GM23338 (cell line): ENCODE results near the gene PHTF1. TPM values are rescaled to one million over a fixed set of nuclear protein-coding genes. Genes with fewer than 3 reads are reported as not detected.

Source experiments
- ATAC-seq: fragments of 200-7000 bp; cut with Tn5 transposase; 3 replicates; pipeline ENCODE4 v1.9.1; 2020
- DNase-seq: peaks from one replicate; pipeline ENCODE4 v3.0.0-alpha.2; 2015; ENCODE audit warnings: low spot score
- H2AFZ ChIP-seq: fragments of 200-600 bp; sonication (generic); 2 replicates; pipeline ENCODE4 v1.8.0; 2016; ENCODE audit warnings: antibody characterized with exemption, mild to moderate bottlenecking, moderate library complexity
- H3F3A ChIP-seq: fragments of 200-600 bp; sonication (generic); replicated peaks from 2 replicates; pipeline ENCODE4 v1.8.0; 2017; ENCODE audit warnings: antibody characterized with exemption, mixed run types, low read depth
- H3K27ac ChIP-seq: fragments of 200-600 bp; sonication (generic); 2 replicates; pipeline ENCODE4 v1.6.1; 2016; ENCODE audit warnings: low read depth
- H3K27me3 ChIP-seq: fragments of 200-600 bp; sonication (generic); 2 replicates; pipeline ENCODE4 v1.8.0; 2016; ENCODE audit warnings: mild to moderate bottlenecking, mixed run types, moderate library complexity; ENCODE audit not compliant: insufficient read depth
- H3K36me3 ChIP-seq: fragments of 200-600 bp; sonication (generic); 2 replicates; pipeline ENCODE4 v1.8.0; 2016; ENCODE audit warnings: mild to moderate bottlenecking; ENCODE audit not compliant: insufficient read depth
- H3K4me1 ChIP-seq: fragments of 200-600 bp; sonication (generic); 2 replicates; pipeline ENCODE4 v1.8.0; 2016; ENCODE audit warnings: mild to moderate bottlenecking, moderate library complexity; ENCODE audit not compliant: insufficient read depth
- H3K4me2 ChIP-seq: fragments of 200-600 bp; sonication (generic); 2 replicates; pipeline ENCODE4 v1.7.1; 2017; ENCODE audit warnings: mixed run types
- H3K4me3 ChIP-seq: fragments of 200-600 bp; sonication (generic); 2 replicates; pipeline ENCODE4 v1.6.1; 2016; ENCODE audit warnings: mixed run types
- H3K79me2 ChIP-seq: fragments of 200-600 bp; sonication (generic); replicated peaks from 2 replicates; pipeline ENCODE4 v1.8.0; 2017; ENCODE audit warnings: mild to moderate bottlenecking; ENCODE audit not compliant: insufficient read depth
- H3K9me2 ChIP-seq: fragments of 200-600 bp; sonication (generic); 2 replicates; pipeline ENCODE4 v1.8.0; 2017; ENCODE audit not compliant: insufficient read depth
- H4K20me1 ChIP-seq: fragments of 200-600 bp; sonication (generic); replicated peaks from 2 replicates; pipeline ENCODE4 v1.8.0; 2017; ENCODE audit warnings: mild to moderate bottlenecking; ENCODE audit not compliant: insufficient read depth
- H3K27ac Mint-ChIP-seq: 2 replicates; pipeline ENCODE4 v1.8.0; 2020; ENCODE audit warnings: inconsistent platforms, mild to moderate bottlenecking, moderate library complexity, mixed read lengths
- H3K27me3 Mint-ChIP-seq: 3 replicates; pipeline ENCODE4 v1.8.0; 2022; ENCODE audit warnings: low read depth, mild to moderate bottlenecking, moderate library complexity, mixed read lengths, inconsistent platforms; ENCODE audit not compliant: insufficient read depth, poor library complexity
- H3K36me3 Mint-ChIP-seq: 3 replicates; pipeline ENCODE4 v1.8.0; 2021; ENCODE audit warnings: low read depth, mild to moderate bottlenecking, inconsistent platforms, moderate library complexity, mixed read lengths
- H3K4me1 Mint-ChIP-seq: 3 replicates; pipeline ENCODE4 v1.8.0; 2020; ENCODE audit warnings: mild to moderate bottlenecking, inconsistent platforms, mixed read lengths
- H3K4me3 Mint-ChIP-seq: 3 replicates; pipeline ENCODE4 v1.8.0; 2021; ENCODE audit warnings: moderate library complexity, mild to moderate bottlenecking, inconsistent platforms, mixed read lengths
- H3K9me3 Mint-ChIP-seq: 3 replicates; pipeline ENCODE4 v1.8.0; 2020; ENCODE audit warnings: moderate library complexity, mild to moderate bottlenecking, inconsistent platforms, mixed read lengths
- CREB1 ChIP-seq: fragments of 250-450 bp; sonication (Bioruptor Pico); IDR thresholded peaks from 2 replicates; pipeline ENCODE4 v1.5.0; 2020; ENCODE audit warnings: low read depth, mild to moderate bottlenecking, moderate library complexity
- CTCF ChIP-seq, 2 experiments: fragments of 200-600 bp in 1 of 2; sonication (generic) in 1 of 2; conservative IDR thresholded peaks; 2 replicates each; pipeline versions ENCODE4 v1.5.1 to v1.6.1; 2016 to 2017; ENCODE audit warnings: antibody characterized with exemption in 2 of 2, low read depth in 2 of 2, mild to moderate bottlenecking in 2 of 2, moderate library complexity in 1 of 2
- EZH2phosphoT487 ChIP-seq: fragments of 200-600 bp; sonication (generic); IDR thresholded peaks from one replicate; pipeline ENCODE4 v1.8.1; 2018; ENCODE audit warnings: antibody characterized with exemption; ENCODE audit not compliant: unreplicated experiment
- JUNB ChIP-seq: IDR thresholded peaks from one replicate; pipeline ENCODE4 v1.6.1; 2016; ENCODE audit warnings: antibody characterized with exemption; ENCODE audit not compliant: unreplicated experiment
- POLR2AphosphoS5 ChIP-seq: IDR thresholded peaks from 2 replicates; pipeline ENCODE4 v1.6.1; 2016; ENCODE audit warnings: antibody characterized with exemption, low read depth
- STAT1 ChIP-seq: IDR thresholded peaks from one replicate; pipeline ENCODE4 v1.6.1; 2016; ENCODE audit warnings: antibody characterized with exemption; ENCODE audit not compliant: unreplicated experiment
- ZNF331 ChIP-seq: fragments of 250-450 bp; sonication (Bioruptor Pico); IDR thresholded peaks from 2 replicates; pipeline ENCODE4 v1.5.0; 2020; ENCODE audit warnings: low read depth, mild to moderate bottlenecking, moderate library complexity
- ZNF462 ChIP-seq: fragments of 250-450 bp; sonication (Bioruptor Pico); IDR thresholded peaks from 2 replicates; pipeline ENCODE4 v1.5.0; 2020; ENCODE audit warnings: mild to moderate bottlenecking, moderate library complexity
- polyA plus RNA-seq: library from polyadenylated mRNA; unstranded; fragments of >200 nt; fragmentation: Nextera tagmentation; extraction: Ambion mirVana; gene quantifications from 2 replicates; pipeline ENCODE4 v1.2.1, GENCODE V29; 2016
- total RNA-seq: library from RNA; depleted of rRNA; stranded (reverse); fragments of >200 nt; shearing (Covaris generic); gene quantifications from 2 replicates; pipeline ENCODE4 v1.2.3, GENCODE V29; 2014

PHTF1 gene
- total and polyA plus RNA-seq, 2 experiments from 2014 or later: 19.1 to 21.6 TPM

GRCh38 chr1:113683384-113684152 is 75.7 kb downstream of the PHTF1 start:
- Mint-ChIP-seq H3K27me3 (no peaks in the 10 kb centered on the region), H3K4me1 (peaks cover 13% of the 10 kb centered on the region; the same call in 2 of the 3 replicates), H3K36me3 (peaks cover 2% of the 10 kb centered on the region; the same call in 2 of the 3 replicates), H3K27ac (0 out of 2 replicates have a peak overlapping the region, but pooled peaks have one; percentile 38), H3K9me3 (no peaks in the 10 kb centered on the region), H3K4me3 (no peak overlapping the region)
- ATAC-seq: no peak
- Histone ChIP-seq H3F3A (no peaks in the 10 kb centered on the region), H2AFZ (no peak overlapping the region), H3K4me3 (no peak overlapping the region), H3K79me2 (no peaks in the 10 kb centered on the region), H4K20me1 (no peaks in the 10 kb centered on the region), H3K4me2 (no peak overlapping the region), H3K36me3 (no peaks in the 10 kb centered on the region), H3K4me1 (peaks cover 2% of the 10 kb centered on the region; the same call in 1 of the 2 replicates), H3K9me2 (no peaks in the 10 kb centered on the region), H3K27me3 (no peaks in the 10 kb centered on the region), H3K27ac (no peak overlapping the region)
- DNase-seq: no peak
- TF ChIP-seq POLR2AphosphoS5 (no peak), STAT1 (no peak)

- H3K36me3 ChIP-seq: no peaks in the 10 kb centered on the region
- no peaks in the 10 kb centered on the region for H3K79me2 ChIP-seq
- no peaks in the 10 kb centered on the region for H4K20me1 ChIP-seq
- H3K27me3 ChIP-seq: no peaks in the 10 kb centered on the region
- H3K4me3 ChIP-seq: no peak overlapping the region
- DNase-seq (no peak), ATAC-seq (no peak; the same call in 1 of the 3 replicates)
- Mint-ChIP-seq H3K9me3 (no peaks in the 10 kb centered on the region), H3K27ac (peak overlapping the region; percentile 59; the same call in 1 of the 2 replicates), H3K27me3 (no peaks in the 10 kb centered on the region), H3K4me1 (peaks cover 13% of the 10 kb centered on the region; the same call in 2 of the 3 replicates), H3K36me3 (no peaks in the 10 kb centered on the region; the same call in 2 of the 3 replicates), H3K4me3 (no peak overlapping the region)
- no peak overlapping the region for H3K27ac ChIP-seq
- H3F3A ChIP-seq: no peaks in the 10 kb centered on the region
- H3K4me1 ChIP-seq: peaks cover 2% of the 10 kb centered on the region; the same call in 1 of the 2 replicates
- no peak overlapping the region for H3K4me2 ChIP-seq
- H3K9me2 ChIP-seq: no peaks in the 10 kb centered on the region
- no peak overlapping the region for H2AFZ ChIP-seq
- TF ChIP-seq ZNF331 (CRISPR knock-in tag) (no peak), POLR2AphosphoS5 (no peak), CTCF (conservative IDR thresholded peaks at IDR 0.05; ENCODE audit: low read depth in 2 of 2) (no peak), EZH2phosphoT487 (no peak), JUNB (no peak), CREB1 (CRISPR knock-in tag) (no peak), STAT1 (no peak), ZNF462 (CRISPR knock-in tag) (no peak)
Observed at GRCh38 chr1:113681596-113682337, 77.5 kb downstream of the PHTF1 start.
